RWPE2 (cell line): Measurements from ENCODE around the gene IL19.

Source experiments
- ATAC-seq: fragments of 200-7000 bp; cut with Tn5 transposase; 3 replicates; pipeline ENCODE4 v1.9.1; 2021; ENCODE audit warnings: low read depth
- DNase-seq: peaks from one replicate; pipeline ENCODE4 v3.0.0-alpha.2; 2020; ENCODE audit warnings: low spot score
- H3K27ac ChIP-seq: fragments of 450-650 bp; 2 replicates; pipeline ENCODE4 v1.5.1; 2017; ENCODE audit warnings: mild to moderate bottlenecking; ENCODE audit not compliant: poor library complexity, severe bottlenecking
- H3K27me3 ChIP-seq: fragments of 250-450 bp; sonication (Bioruptor Pico); 2 replicates; pipeline ENCODE4 v1.5.1; 2021; ENCODE audit warnings: mild to moderate bottlenecking, moderate library complexity; ENCODE audit not compliant: insufficient read depth, poor library complexity, severe bottlenecking
- H3K36me3 ChIP-seq: fragments of 250-450 bp; sonication (Bioruptor Pico); 2 replicates; pipeline ENCODE4 v1.5.1; 2020; ENCODE audit warnings: low read depth, mild to moderate bottlenecking, moderate library complexity
- H3K4me1 ChIP-seq: fragments of 250-450 bp; sonication (Bioruptor Pico); 2 replicates; pipeline ENCODE4 v1.5.1; 2021; ENCODE audit warnings: mild to moderate bottlenecking, moderate library complexity; ENCODE audit not compliant: insufficient read depth, poor library complexity, severe bottlenecking
- H3K4me3 ChIP-seq: fragments of 250-450 bp; sonication (Bioruptor Pico); 2 replicates; pipeline ENCODE4 v1.5.1; 2021; ENCODE audit warnings: mild to moderate bottlenecking, moderate library complexity; ENCODE audit not compliant: severe bottlenecking
- H3K9me3 ChIP-seq: fragments of 250-450 bp; sonication (Bioruptor Pico); 2 replicates; pipeline ENCODE4 v1.5.1; 2021; ENCODE audit warnings: mild to moderate bottlenecking, moderate library complexity; ENCODE audit not compliant: severe bottlenecking
- TF ChIP-seq, protein P1 (sequence below): fragments of 450-650 bp; IDR thresholded peaks from one replicate; pipeline ENCODE4 v1.5.1; 2017; ENCODE audit warnings: mild to moderate bottlenecking, moderate library complexity; ENCODE audit not compliant: poor library complexity, severe bottlenecking

The IL19 gene

DNA sequence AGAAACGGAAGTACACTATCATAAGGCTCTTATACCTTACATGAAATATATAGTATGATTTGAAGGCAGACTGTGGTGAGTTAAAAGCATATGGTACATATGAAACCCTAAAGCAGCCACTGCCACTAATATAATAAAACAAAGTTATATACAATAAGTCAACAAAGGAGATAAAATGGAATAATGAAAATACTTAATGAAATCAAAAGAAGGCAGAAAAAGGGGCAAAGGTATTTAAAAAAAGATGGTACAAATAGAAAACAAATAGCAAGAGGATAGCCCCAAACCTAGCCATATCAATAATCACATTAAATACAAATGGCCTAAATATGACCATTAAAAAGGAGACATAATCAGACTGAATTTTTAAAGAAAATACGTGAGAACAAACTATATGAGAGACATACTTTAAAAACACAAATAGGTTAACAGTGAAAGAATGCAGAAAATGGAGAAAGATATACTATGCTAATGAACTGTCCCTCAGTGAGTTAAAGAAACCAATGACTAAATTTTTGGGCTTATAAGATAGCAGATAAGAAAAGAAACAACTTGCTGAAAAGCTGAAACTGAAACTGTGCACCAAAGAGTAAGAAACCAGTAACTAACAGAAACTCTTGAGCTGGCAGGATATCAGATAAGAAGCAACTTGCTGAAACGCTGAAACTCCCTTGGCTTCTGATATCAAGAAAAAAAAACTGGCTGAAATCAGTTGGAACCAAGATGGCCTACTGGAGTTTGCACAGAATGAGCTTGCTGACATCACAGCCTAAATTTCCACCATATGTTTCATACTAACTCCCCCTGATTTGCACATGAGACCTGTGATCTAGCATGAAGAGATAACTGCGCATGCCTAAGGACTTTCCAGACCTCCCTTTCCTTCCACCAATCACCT lies 46.1 kb downstream of the IL19 start:
- ATAC-seq (no peak), DNase-seq (no peak)
- TF ChIP-seq, protein P1, sequence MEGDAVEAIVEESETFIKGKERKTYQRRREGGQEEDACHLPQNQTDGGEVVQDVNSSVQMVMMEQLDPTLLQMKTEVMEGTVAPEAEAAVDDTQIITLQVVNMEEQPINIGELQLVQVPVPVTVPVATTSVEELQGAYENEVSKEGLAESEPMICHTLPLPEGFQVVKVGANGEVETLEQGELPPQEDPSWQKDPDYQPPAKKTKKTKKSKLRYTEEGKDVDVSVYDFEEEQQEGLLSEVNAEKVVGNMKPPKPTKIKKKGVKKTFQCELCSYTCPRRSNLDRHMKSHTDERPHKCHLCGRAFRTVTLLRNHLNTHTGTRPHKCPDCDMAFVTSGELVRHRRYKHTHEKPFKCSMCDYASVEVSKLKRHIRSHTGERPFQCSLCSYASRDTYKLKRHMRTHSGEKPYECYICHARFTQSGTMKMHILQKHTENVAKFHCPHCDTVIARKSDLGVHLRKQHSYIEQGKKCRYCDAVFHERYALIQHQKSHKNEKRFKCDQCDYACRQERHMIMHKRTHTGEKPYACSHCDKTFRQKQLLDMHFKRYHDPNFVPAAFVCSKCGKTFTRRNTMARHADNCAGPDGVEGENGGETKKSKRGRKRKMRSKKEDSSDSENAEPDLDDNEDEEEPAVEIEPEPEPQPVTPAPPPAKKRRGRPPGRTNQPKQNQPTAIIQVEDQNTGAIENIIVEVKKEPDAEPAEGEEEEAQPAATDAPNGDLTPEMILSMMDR: no peak
- no peaks in the 10 kb centered on the region for H3K4me1 ChIP-seq
- no peaks in the 10 kb centered on the region for H3K9me3 ChIP-seq
- H3K36me3 ChIP-seq: no peaks in the 10 kb centered on the region
- H3K27ac ChIP-seq: no peak overlapping the region
- no peak overlapping the region for H3K4me3 ChIP-seq
- no peaks in the 10 kb centered on the region for H3K27me3 ChIP-seq

DNA sequence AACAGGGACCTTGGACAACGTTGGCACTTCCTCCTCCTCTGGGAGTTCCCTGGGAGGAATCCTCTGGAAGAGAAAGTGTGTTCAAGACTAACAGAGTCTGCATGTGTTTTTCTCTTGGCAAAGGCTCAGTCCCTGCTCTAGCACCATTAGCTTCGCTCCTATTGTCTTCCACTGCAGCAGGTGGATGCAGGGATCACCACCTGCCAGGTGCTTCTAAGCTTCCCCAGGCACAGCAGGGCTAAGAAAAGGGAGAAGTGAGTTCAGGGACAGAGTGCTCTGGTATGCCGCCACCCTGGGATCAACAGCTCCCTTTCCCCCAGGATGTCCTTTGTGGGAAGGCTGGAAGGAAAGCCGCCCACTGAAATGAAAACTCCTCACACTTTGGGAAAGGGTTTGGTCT lies 50.9 kb downstream of the IL19 start:
- ATAC-seq: no peak
- Histone ChIP-seq H3K9me3 (no peaks in the 10 kb centered on the region), H3K36me3 (no peaks in the 10 kb centered on the region), H3K4me1 (peaks cover 6% of the 10 kb centered on the region), H3K4me3 (no peak overlapping the region), H3K27ac (no peak overlapping the region), H3K27me3 (no peaks in the 10 kb centered on the region)
- no peak for DNase-seq
- TF ChIP-seq, protein P1: no peak

DNA sequence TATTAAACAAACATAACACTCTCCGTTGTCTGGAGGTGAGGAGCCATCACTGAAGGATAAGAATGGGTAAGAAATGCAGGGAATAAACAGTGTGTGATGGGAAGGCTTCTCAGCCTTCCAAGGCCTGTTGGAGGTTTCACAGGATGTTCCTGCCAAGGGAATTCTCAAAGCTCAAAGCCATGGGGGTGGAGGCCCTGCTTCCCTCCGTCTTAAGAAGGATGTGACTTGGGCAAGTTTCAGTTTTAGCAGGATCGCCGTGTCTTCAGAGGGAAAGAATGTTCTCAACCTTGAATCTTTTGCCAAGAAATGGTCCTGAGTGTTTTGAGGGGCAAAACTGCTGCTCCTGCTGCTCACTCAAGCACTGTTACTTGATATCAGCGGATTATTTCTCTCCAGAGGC lies 53.2 kb downstream of the IL19 start:
- H3K4me3 ChIP-seq: no peak overlapping the region
- ATAC-seq: no peak
- no peaks in the 10 kb centered on the region for H3K27me3 ChIP-seq
- TF ChIP-seq, protein P1: no peak
- no peak for DNase-seq
- no peaks in the 10 kb centered on the region for H3K36me3 ChIP-seq
- no peak overlapping the region for H3K27ac ChIP-seq
- H3K9me3 ChIP-seq: no peaks in the 10 kb centered on the region
- H3K4me1 ChIP-seq: peaks cover 11% of the 10 kb centered on the region

DNA sequence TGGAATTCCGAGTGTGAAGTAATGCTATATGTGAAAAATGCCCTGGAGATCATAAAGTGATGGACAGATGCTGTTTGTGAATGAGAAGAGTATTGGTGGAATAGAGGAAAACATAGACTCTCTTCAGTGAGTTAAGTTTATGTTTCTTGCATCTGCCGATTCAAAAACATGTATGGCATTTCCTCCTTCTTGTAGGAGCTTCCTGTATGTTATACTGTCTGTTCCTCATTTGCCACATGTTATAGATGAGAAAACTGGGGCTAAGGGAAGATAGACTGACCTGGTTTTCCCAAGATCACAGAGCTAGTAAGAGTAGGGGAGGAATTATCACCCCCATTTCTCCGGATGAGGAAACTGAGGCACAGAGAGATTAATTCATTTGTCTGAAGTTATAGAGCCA lies 53.8 kb downstream of the IL19 start:
- H3K27me3 ChIP-seq: no peaks in the 10 kb centered on the region
- no peak overlapping the region for H3K27ac ChIP-seq

More for the DNA sequence above, 53.8 kb downstream of the IL19 start:
- TF ChIP-seq, protein P1: no peak
- H3K4me1 ChIP-seq: peaks cover 11% of the 10 kb centered on the region
- no peak overlapping the region for H3K4me3 ChIP-seq
- H3K36me3 ChIP-seq: no peaks in the 10 kb centered on the region
- H3K9me3 ChIP-seq: no peaks in the 10 kb centered on the region
- ATAC-seq (no peak), DNase-seq (no peak)
